ENCODE measurements around the gene PPP4R2.

PPP4R2 gene

GRCh38 chr3:73049319-73049718, 52.7 kb downstream of the PPP4R2 start:
- ATAC-seq: no peak
- TF ChIP-seq ZC3H10 (CRISPR knock-in tag; IDR thresholded peaks at IDR 0.05): no peak
- no peak for TF ChIP-seq ZFP30 (CRISPR knock-in tag; IDR thresholded peaks at IDR 0.05)
- TF ChIP-seq BACH2 (CRISPR knock-in tag; IDR thresholded peaks at IDR 0.05; ENCODE audit: borderline replicate concordance): no peak
- TF ChIP-seq, protein P1, sequence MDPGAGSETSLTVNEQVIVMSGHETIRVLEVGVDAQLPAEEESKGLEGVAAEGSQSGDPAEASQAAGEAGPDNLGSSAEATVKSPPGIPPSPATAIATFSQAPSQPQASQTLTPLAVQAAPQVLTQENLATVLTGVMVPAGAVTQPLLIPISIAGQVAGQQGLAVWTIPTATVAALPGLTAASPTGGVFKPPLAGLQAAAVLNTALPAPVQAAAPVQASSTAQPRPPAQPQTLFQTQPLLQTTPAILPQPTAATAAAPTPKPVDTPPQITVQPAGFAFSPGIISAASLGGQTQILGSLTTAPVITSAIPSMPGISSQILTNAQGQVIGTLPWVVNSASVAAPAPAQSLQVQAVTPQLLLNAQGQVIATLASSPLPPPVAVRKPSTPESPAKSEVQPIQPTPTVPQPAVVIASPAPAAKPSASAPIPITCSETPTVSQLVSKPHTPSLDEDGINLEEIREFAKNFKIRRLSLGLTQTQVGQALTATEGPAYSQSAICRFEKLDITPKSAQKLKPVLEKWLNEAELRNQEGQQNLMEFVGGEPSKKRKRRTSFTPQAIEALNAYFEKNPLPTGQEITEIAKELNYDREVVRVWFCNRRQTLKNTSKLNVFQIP (CRISPR knock-in tag; IDR thresholded peaks at IDR 0.05; ENCODE audit: borderline replicate concordance, low read depth): no peak
- TF ChIP-seq ZNF70 (CRISPR knock-in tag; IDR thresholded peaks at IDR 0.05): no peak
- TF ChIP-seq, protein P2, sequence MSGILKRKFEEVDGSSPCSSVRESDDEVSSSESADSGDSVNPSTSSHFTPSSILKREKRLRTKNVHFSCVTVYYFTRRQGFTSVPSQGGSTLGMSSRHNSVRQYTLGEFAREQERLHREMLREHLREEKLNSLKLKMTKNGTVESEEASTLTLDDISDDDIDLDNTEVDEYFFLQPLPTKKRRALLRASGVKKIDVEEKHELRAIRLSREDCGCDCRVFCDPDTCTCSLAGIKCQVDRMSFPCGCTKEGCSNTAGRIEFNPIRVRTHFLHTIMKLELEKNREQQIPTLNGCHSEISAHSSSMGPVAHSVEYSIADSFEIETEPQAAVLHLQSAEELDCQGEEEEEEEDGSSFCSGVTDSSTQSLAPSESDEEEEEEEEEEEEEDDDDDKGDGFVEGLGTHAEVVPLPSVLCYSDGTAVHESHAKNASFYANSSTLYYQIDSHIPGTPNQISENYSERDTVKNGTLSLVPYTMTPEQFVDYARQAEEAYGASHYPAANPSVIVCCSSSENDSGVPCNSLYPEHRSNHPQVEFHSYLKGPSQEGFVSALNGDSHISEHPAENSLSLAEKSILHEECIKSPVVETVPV (CRISPR knock-in tag; IDR thresholded peaks at IDR 0.05): no peak
- no peak for TF ChIP-seq TCF4 (CRISPR knock-in tag; IDR thresholded peaks at IDR 0.05; ENCODE audit: borderline replicate concordance)
- no peak for TF ChIP-seq ZNF565 (CRISPR knock-in tag; conservative IDR thresholded peaks at IDR 0.05; ENCODE audit: low read depth)
- no peak for TF ChIP-seq PPARA (CRISPR knock-in tag; IDR thresholded peaks at IDR 0.05; ENCODE audit: borderline replicate concordance)
- TF ChIP-seq RARB (CRISPR knock-in tag; IDR thresholded peaks at IDR 0.05): no peak
- TF ChIP-seq SNAI2 (CRISPR knock-in tag; IDR thresholded peaks at IDR 0.05): no peak
- TF ChIP-seq ISL1 (CRISPR knock-in tag; IDR thresholded peaks at IDR 0.05): no peak
- TF ChIP-seq OSR1 (CRISPR knock-in tag; IDR thresholded peaks at IDR 0.05): no peak
- TF ChIP-seq CSDC2 (CRISPR knock-in tag; IDR thresholded peaks at IDR 0.05): no peak
- TF ChIP-seq PATZ1 (CRISPR knock-in tag; IDR thresholded peaks at IDR 0.05; ENCODE audit: borderline replicate concordance): no peak
- no peak for TF ChIP-seq ARNTL (CRISPR knock-in tag; IDR thresholded peaks at IDR 0.05; ENCODE audit: borderline replicate concordance, low read depth)
- TF ChIP-seq, protein P3, sequence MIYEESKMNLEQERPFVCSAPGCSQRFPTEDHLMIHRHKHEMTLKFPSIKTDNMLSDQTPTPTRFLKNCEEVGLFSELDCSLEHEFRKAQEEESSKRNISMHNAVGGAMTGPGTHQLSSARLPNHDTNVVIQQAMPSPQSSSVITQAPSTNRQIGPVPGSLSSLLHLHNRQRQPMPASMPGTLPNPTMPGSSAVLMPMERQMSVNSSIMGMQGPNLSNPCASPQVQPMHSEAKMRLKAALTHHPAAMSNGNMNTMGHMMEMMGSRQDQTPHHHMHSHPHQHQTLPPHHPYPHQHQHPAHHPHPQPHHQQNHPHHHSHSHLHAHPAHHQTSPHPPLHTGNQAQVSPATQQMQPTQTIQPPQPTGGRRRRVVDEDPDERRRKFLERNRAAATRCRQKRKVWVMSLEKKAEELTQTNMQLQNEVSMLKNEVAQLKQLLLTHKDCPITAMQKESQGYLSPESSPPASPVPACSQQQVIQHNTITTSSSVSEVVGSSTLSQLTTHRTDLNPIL (CRISPR knock-in tag; IDR thresholded peaks at IDR 0.05; ENCODE audit: low read depth): no peak
- no peak for TF ChIP-seq TOX (CRISPR knock-in tag; IDR thresholded peaks at IDR 0.05; ENCODE audit: borderline replicate concordance)

- TF ChIP-seq ZC3H10 (CRISPR knock-in tag; IDR thresholded peaks at IDR 0.05): no peak
- TF ChIP-seq, protein P1 (CRISPR knock-in tag; IDR thresholded peaks at IDR 0.05; ENCODE audit: borderline replicate concordance, low read depth): no peak
- no peak for TF ChIP-seq GLIS3 (CRISPR knock-in tag; IDR thresholded peaks at IDR 0.05)
- TF ChIP-seq PATZ1 (CRISPR knock-in tag; IDR thresholded peaks at IDR 0.05; ENCODE audit: borderline replicate concordance): no peak
- TF ChIP-seq ZNF70 (CRISPR knock-in tag; IDR thresholded peaks at IDR 0.05): no peak
- TF ChIP-seq CSDC2 (CRISPR knock-in tag; IDR thresholded peaks at IDR 0.05): no peak
- TF ChIP-seq, protein P3 (CRISPR knock-in tag; IDR thresholded peaks at IDR 0.05; ENCODE audit: low read depth): no peak
- no peak for TF ChIP-seq RARB (CRISPR knock-in tag; IDR thresholded peaks at IDR 0.05)
- TF ChIP-seq TOX (CRISPR knock-in tag; IDR thresholded peaks at IDR 0.05; ENCODE audit: borderline replicate concordance): no peak
- TF ChIP-seq SNAI2 (CRISPR knock-in tag; IDR thresholded peaks at IDR 0.05): no peak
- TF ChIP-seq, protein P2 (CRISPR knock-in tag; IDR thresholded peaks at IDR 0.05): no peak
- TF ChIP-seq OSR1 (CRISPR knock-in tag; IDR thresholded peaks at IDR 0.05): no peak
- TF ChIP-seq, protein P4, sequence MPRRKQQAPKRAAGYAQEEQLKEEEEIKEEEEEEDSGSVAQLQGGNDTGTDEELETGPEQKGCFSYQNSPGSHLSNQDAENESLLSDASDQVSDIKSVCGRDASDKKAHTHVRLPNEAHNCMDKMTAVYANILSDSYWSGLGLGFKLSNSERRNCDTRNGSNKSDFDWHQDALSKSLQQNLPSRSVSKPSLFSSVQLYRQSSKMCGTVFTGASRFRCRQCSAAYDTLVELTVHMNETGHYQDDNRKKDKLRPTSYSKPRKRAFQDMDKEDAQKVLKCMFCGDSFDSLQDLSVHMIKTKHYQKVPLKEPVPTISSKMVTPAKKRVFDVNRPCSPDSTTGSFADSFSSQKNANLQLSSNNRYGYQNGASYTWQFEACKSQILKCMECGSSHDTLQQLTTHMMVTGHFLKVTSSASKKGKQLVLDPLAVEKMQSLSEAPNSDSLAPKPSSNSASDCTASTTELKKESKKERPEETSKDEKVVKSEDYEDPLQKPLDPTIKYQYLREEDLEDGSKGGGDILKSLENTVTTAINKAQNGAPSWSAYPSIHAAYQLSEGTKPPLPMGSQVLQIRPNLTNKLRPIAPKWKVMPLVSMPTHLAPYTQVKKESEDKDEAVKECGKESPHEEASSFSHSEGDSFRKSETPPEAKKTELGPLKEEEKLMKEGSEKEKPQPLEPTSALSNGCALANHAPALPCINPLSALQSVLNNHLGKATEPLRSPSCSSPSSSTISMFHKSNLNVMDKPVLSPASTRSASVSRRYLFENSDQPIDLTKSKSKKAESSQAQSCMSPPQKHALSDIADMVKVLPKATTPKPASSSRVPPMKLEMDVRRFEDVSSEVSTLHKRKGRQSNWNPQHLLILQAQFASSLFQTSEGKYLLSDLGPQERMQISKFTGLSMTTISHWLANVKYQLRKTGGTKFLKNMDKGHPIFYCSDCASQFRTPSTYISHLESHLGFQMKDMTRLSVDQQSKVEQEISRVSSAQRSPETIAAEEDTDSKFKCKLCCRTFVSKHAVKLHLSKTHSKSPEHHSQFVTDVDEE (CRISPR knock-in tag; IDR thresholded peaks at IDR 0.05): no peak
- no peak for TF ChIP-seq ZNF565 (CRISPR knock-in tag; conservative IDR thresholded peaks at IDR 0.05; ENCODE audit: low read depth)
- TF ChIP-seq ARNTL (CRISPR knock-in tag; IDR thresholded peaks at IDR 0.05; ENCODE audit: borderline replicate concordance, low read depth): no peak
- no peak for TF ChIP-seq ZFP3 (CRISPR knock-in tag; IDR thresholded peaks at IDR 0.05)
- TF ChIP-seq BACH2 (CRISPR knock-in tag; IDR thresholded peaks at IDR 0.05; ENCODE audit: borderline replicate concordance): no peak
- TF ChIP-seq ZFP30 (CRISPR knock-in tag; IDR thresholded peaks at IDR 0.05): no peak
- no peak for ATAC-seq
Observed at GRCh38 chr3:73052857-73053256, 56.2 kb downstream of the PPP4R2 start.

Data from SK-N-SH treated with all-trans-retinoic acid at 6 μM for 48 hours (cell line).